SK-N-DZ (cell line): ENCODE data around the gene TUFM.
A peak's percentile ranks its signal among the peaks of the same experiment; 100 is the strongest.

Source experiments
- DNase-seq: peaks from one replicate; pipeline ENCODE4 v3.0.0-alpha.2; 2015; ENCODE audit warnings: low spot score
- small RNA-seq, 2 experiments: library from RNA; depleted of rRNA; stranded (forward); fragments of <200 nt; gene quantifications; one replicate each; pipeline ENCODE3, GENCODE V24; 2014

The TUFM gene

DNA sequence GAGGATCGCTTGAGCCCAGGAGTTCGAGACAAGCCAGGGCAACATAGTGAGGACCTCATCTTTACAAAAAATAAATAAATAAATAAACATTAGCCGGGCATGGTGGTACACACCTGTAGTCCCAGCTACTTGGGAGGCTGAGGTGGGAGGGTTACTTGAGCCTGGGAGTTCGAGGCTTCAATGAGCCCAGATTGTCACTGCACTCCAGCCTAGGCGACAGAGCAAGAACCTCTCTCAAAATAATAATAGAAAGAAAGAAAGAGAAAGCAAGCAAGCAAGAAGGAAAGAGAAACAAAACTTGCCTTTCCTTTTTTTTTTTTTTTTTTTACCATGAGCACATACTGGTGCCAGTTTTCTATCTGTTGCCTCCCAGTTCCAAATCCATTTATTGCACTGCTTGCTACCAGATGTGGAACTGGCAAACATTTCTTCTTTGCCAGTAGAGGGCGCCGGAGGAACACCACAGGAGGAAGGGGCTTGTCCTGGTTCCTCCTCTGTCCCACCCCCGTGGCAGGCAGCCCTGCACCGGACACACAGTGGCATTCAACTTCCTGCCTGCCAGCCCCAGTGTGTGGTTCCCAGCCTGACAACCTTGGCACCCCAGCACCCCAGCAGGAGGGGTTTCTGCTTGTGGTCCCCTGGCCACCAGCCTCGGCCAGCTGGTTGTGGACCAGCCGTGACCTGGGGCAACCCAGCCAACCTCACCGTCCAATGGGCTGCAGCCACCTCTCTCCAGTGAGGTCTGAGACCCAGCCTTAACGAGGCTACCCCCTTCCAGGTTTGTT lies 43.7 kb downstream of the TUFM start:
- peak; percentile 59 for DNase-seq

Small RNA genes within 50 kb of the gene (small RNA-seq; reads per million reads assigned to genes)
- gene RF00416: 0 reads per million in 2 experiments
